ENCODE data around the gene ARHGAP10. TPM values are rescaled to one million over a fixed set of nuclear protein-coding genes. Genes with fewer than 3 reads are reported as not detected.

The ARHGAP10 gene
- total RNA-seq, 1 donor from 2014 or later, result 10.9 TPM

DNA sequence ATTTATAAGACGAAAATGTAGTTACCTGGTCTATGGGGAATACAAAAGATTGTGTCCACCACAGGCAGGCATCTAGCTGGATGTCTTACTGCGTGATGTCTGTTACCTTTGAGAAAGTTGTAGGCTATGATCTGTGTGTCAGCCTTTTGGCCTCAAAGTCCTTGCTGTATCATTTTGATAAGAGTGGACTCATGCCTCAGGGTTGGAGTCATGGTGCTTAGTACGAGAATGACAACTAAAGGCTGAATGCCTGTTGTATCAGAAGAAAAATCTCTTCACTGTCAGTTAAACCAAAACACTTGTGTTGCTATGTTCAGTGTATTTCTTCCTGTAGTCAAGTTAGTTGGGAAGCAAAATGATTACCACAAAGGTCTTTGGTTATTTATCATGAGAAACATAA, 226.2 kb downstream of the ARHGAP10 start:
- TF ChIP-seq CTCF (conservative IDR thresholded peaks at IDR 0.05; ENCODE audit: low read depth, low read length), result no peak
- H3K4me3 ChIP-seq (ENCODE audit: low read depth, low read length), result no peak overlapping the region
- DNase-seq (ENCODE audit: low read depth), result no peak

DNA sequence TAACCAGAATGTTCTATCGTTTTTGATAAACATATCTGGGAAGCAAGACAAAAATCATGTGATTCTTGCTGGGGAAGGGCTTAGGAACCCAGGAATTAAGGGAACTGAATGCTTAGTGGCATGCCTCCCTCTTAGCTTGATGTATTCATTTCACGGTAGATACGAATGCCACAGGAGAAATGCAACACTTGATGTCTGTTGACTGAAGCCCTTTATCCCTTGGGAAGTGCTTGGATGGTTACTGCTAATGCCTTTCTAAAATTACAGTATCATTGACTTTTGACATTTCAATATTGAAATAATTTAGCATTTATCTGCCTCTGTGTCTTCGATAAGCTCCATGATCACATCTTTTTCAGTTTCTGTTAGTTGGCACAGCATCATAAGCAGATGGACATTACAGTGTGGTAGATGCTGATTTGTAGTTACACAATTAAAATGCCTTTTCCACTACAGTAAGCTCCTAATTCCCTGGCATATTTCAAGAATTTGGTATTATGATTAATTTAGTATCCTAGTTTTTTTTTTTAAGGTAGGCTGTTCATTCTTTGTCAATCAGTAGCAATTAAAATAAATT, 226.7 kb downstream of the ARHGAP10 start:
- no peak for DNase-seq (ENCODE audit: low read depth)
- no peak for TF ChIP-seq CTCF (conservative IDR thresholded peaks at IDR 0.05; ENCODE audit: low read depth, low read length)
- H3K4me3 ChIP-seq (ENCODE audit: low read depth, low read length), result no peak overlapping the region

- no peak for TF ChIP-seq CTCF (conservative IDR thresholded peaks at IDR 0.05; ENCODE audit: low read depth, low read length)
- no peak overlapping the region for H3K4me3 ChIP-seq (ENCODE audit: low read depth, low read length)
- peak; percentile 23 for DNase-seq (ENCODE audit: low read depth)
Measured at GRCh38 chr4:147960971-147961370, 229.1 kb downstream of the ARHGAP10 start.

DNA sequence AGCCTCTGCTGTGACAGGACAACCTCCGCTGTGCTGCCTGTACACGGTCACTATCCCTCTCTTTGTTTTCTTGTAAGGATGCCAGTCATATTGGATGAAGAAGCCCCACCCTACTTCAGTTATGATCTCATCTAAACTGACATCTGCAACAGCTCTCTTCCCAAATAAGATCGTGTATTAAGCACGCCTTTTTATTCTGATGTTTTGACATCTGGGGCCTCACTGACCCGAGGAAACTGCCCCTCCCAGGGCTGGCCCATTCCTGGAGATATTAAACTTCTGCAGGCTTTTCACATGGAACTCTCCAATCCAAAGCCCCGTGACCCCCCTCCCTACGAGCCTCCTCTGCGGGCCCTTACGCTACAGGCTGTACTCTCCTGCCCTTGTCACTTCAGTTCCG, 232.0 kb downstream of the ARHGAP10 start:
- no peak for TF ChIP-seq CTCF (conservative IDR thresholded peaks at IDR 0.05; ENCODE audit: low read depth, low read length)
- no peak for DNase-seq (ENCODE audit: low read depth)
- no peak overlapping the region for H3K4me3 ChIP-seq (ENCODE audit: low read depth, low read length)

- no peak for TF ChIP-seq CTCF (conservative IDR thresholded peaks at IDR 0.05; ENCODE audit: low read depth, low read length)
- H3K4me3 ChIP-seq (ENCODE audit: low read depth, low read length), result no peak overlapping the region
- DNase-seq (ENCODE audit: low read depth), result no peak
Measured at GRCh38 chr4:147964266-147964880, 232.5 kb downstream of the ARHGAP10 start.

GRCh38 chr4:147965056-147965455, 233.2 kb downstream of the ARHGAP10 start:
- no peak for DNase-seq (ENCODE audit: low read depth)
- no peak overlapping the region for H3K4me3 ChIP-seq (ENCODE audit: low read depth, low read length)
- no peak for TF ChIP-seq CTCF (conservative IDR thresholded peaks at IDR 0.05; ENCODE audit: low read depth, low read length)

DNA sequence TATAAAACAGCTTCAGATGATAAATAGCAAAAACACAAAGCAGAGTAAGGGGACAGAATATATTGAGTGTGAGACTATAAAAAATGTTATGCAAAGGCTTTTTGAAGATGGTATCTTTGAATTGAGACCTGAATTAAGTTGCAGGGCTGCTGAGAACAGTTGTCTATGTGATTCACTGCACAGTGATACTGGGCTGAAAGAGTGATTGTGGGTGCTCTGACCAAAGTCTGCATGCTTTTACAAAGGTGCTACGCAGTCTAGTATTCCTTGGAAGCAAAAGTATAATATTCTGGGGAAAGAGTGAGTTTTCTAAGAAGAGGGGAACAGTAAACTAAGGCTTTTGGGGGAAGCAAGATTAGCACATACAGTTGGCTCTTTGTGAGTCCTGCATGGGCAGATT, 234.0 kb downstream of the ARHGAP10 start:
- H3K4me3 ChIP-seq (ENCODE audit: low read depth, low read length), result no peak overlapping the region
- TF ChIP-seq CTCF (conservative IDR thresholded peaks at IDR 0.05; ENCODE audit: low read depth, low read length), result no peak
- no peak for DNase-seq (ENCODE audit: low read depth)

Data from epithelial cell of proximal tubule (primary cell).